ENCODE measurements around the gene S1PR4. TPM values are rescaled to one million over a fixed set of nuclear protein-coding genes. Genes with fewer than 3 reads are reported as not detected.

Gene S1PR4
- total and polyA plus RNA-seq, 9 of the 15 experiments (the other 6 are each of a cell fraction or from before 2014, with no cell fraction given) = 0.27 TPM; not detected in 8

DNA sequence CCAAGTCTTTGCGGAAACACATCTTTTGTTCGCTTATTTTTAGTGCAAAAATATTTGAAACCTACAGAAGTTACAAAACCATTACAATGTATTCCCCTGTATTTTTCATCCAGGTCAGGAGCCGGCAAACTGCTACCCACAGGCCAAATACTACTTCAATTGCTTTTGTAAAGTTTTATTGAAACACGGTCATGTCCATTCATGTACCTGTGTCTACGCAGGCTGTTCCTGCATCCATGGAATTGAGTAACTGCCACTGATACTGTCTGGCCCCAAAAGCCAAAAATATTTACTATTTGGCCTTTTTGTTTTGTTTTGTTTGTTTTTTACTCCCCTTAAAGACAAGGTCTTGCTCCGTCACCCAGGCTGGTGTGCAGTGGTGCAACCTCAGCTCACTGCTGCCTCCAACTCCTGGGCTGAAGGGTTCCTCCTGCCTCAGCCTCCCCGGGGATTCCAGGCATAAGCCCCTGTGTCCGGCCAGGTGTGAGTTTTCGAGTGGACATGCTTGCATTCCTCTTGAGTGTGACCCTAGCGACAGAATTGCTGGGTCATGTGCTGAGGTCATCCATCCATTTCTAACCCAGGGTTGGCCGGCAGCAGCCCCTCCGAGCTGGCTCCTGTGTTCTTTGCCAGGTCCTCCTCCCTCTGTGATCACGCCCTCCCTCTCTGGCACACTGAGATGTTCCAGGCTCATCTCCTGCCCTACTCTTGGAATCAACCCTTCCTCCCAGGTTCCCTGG lies 10.9 kb upstream of the S1PR4 start:
- BruUV-seq (replicated peaks) = no TSS peak
- Histone ChIP-seq H3K4me3 (no peak overlapping the region), H4K20me1 (replicated peaks; ENCODE audit: control insufficient read depth, insufficient read depth, low read length) (no peaks in the 10 kb centered on the region), H3K27ac (ENCODE audit: extremely low read depth, low read depth, low read length) (peak overlapping the region; percentile 25; the same call in 1 of the 3 replicates), H3K27me3 (ENCODE audit: control insufficient read depth in 2 of 2, insufficient read depth in 2 of 2, low read length in 2 of 2) (no peaks in the 10 kb centered on the region), H3K79me2 (ENCODE audit: control insufficient read depth, insufficient read depth, low read length) (no peaks in the 10 kb centered on the region), H3K9ac (ENCODE audit: insufficient read depth in 1 of 2, low read depth in 2 of 2, low read length in 2 of 2) (peak overlapping the region in 1 of 2 experiments; percentile 15; a peak in 3 of 4 replicates), H3K9me3 (replicated peaks; ENCODE audit: control insufficient read depth, insufficient read depth, low read depth, low read length) (peaks cover under 1% of the 10 kb centered on the region), H3K4me1 (replicated peaks in 1 of 2; ENCODE audit: control insufficient read depth in 2 of 2, insufficient read depth in 2 of 2, low read length in 2 of 2) (peaks cover 4 to 15% of the 10 kb centered on the region in 2 experiments; a peak in 3 of 5 replicates), H3K4me2 (ENCODE audit: insufficient read depth, low read length) (no peak overlapping the region), H2AFZ (ENCODE audit: low read depth, low read length) (peak overlapping the region; percentile 80), H3K36me3 (ENCODE audit: control insufficient read depth, insufficient read depth, low read length) (no peaks in the 10 kb centered on the region), H3K9me1 (ENCODE audit: control insufficient read depth, insufficient read depth, low read length) (no peaks in the 10 kb centered on the region)
- ATAC-seq (no peak; the same call in 2 of the 3 replicates), FAIRE-seq (no peak), DNase-seq (ENCODE audit: extremely low read depth in 1 of 4, low spot score in 3 of 4) (no peak)
- WGBS (ENCODE audit: insufficient coverage, low coverage, missing lambda C conversion rate) = 48% methylated on average over 13 of the region's 13 CpGs
- ChIA-PET CTCF (ENCODE audit: low intra/inter-chr PET ratio) (no interaction called here), POLR2A (no interaction called here)
- in situ Hi-C loops (cut with MboI) (no loop called here), intact Hi-C loops (cut with micrococcal nuclease) (no loop called here)
- peak; percentile 53; the same call in 1 of the 2 replicates for TF ChIP-seq C11orf30 (IDR thresholded peaks at IDR 0.05; ENCODE audit: low read depth)
- TF ChIP-seq ZNF668 (CRISPR knock-in tag; IDR thresholded peaks at IDR 0.05) = no peak
- peak; percentile 42; the same call in 1 of the 2 replicates for TF ChIP-seq ZNF316 (IDR thresholded peaks at IDR 0.05)
- TF ChIP-seq FOXK1 (CRISPR knock-in tag; IDR thresholded peaks at IDR 0.05; ENCODE audit: borderline replicate concordance) = no peak
- peak; percentile 50 for TF ChIP-seq NFE2 (IDR thresholded peaks at IDR 0.05; ENCODE audit: low read depth)
- TF ChIP-seq KDM1A (IDR thresholded peaks at IDR 0.05) = no peak
- TF ChIP-seq NFIC (IDR thresholded peaks at IDR 0.05) = 0 out of 2 replicates have a peak, but pooled peaks have one; percentile 17
- TF ChIP-seq, protein P1, sequence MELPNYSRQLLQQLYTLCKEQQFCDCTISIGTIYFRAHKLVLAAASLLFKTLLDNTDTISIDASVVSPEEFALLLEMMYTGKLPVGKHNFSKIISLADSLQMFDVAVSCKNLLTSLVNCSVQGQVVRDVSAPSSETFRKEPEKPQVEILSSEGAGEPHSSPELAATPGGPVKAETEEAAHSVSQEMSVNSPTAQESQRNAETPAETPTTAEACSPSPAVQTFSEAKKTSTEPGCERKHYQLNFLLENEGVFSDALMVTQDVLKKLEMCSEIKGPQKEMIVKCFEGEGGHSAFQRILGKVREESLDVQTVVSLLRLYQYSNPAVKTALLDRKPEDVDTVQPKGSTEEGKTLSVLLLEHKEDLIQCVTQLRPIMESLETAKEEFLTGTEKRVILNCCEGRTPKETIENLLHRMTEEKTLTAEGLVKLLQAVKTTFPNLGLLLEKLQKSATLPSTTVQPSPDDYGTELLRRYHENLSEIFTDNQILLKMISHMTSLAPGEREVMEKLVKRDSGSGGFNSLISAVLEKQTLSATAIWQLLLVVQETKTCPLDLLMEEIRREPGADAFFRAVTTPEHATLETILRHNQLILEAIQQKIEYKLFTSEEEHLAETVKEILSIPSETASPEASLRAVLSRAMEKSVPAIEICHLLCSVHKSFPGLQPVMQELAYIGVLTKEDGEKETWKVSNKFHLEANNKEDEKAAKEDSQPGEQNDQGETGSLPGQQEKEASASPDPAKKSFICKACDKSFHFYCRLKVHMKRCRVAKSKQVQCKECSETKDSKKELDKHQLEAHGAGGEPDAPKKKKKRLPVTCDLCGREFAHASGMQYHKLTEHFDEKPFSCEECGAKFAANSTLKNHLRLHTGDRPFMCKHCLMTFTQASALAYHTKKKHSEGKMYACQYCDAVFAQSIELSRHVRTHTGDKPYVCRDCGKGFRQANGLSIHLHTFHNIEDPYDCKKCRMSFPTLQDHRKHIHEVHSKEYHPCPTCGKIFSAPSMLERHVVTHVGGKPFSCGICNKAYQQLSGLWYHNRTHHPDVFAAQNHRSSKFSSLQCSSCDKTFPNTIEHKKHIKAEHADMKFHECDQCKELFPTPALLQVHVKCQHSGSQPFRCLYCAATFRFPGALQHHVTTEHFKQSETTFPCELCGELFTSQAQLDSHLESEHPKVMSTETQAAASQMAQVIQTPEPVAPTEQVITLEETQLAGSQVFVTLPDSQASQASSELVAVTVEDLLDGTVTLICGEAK (IDR thresholded peaks at IDR 0.05) = peak; percentile 84
- TF ChIP-seq, protein P1 (CRISPR knock-in tag; IDR thresholded peaks at IDR 0.05) = no peak
- no peak for TF ChIP-seq POLR2A (conservative IDR thresholded peaks at IDR 0.05)
- no peak for TF ChIP-seq ZNF780A (CRISPR knock-in tag; IDR thresholded peaks at IDR 0.05)
- TF ChIP-seq ZNF224 (CRISPR knock-in tag; IDR thresholded peaks at IDR 0.05) = no peak
- no peak; the same call in 1 of the 2 replicates for TF ChIP-seq JUND (IDR thresholded peaks at IDR 0.05; ENCODE audit: borderline replicate concordance, low read depth, low read length)
- TF ChIP-seq JUND (tag; IDR thresholded peaks at IDR 0.05; ENCODE audit: borderline replicate concordance, low read depth, low read length) = 0 out of 3 replicates have a peak, but pooled peaks have one; percentile 24
- 0 out of 2 replicates have a peak, but pooled peaks have one; percentile 8 for TF ChIP-seq MAFG (tag; conservative IDR thresholded peaks at IDR 0.05)
- TF ChIP-seq ELF1 (tag; IDR thresholded peaks at IDR 0.05) = no peak
- no peak for TF ChIP-seq HDGF (IDR thresholded peaks at IDR 0.05)

Measured in K562 (cell line).